GM19372 (cell line): ENCODE results near the gene ZNRF4.

Experiments used
- ATAC-seq: cut with Tn5 transposase; IDR thresholded peaks from one replicate; pipeline ENCODE4 v1.9.1; 2021; ENCODE audit warnings: mild to moderate bottlenecking, low read depth, moderate library complexity; ENCODE audit not compliant: unreplicated experiment

Gene ZNRF4

DNA sequence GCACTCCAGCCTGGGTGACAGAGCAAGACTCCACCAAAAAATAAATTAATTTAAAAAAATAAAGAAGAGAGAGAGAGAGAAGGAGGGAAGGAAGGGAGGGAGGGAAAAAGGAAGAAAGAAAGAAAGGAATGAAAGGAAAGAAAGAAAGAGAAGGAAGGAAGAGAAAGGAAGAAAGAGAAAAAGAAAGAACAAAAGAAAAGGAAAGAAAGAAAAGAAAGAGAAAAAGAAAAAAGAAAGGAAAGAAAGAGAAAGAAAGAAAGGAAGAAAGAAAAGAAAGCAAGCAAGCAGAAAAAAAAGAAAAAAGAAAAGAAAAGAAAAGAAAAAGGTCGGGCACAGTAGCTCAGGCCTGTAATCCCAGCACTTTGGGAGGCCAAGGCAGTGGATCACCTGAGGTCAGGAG is 14.9 kb upstream of the ZNRF4 start:
- ATAC-seq: no peak

DNA sequence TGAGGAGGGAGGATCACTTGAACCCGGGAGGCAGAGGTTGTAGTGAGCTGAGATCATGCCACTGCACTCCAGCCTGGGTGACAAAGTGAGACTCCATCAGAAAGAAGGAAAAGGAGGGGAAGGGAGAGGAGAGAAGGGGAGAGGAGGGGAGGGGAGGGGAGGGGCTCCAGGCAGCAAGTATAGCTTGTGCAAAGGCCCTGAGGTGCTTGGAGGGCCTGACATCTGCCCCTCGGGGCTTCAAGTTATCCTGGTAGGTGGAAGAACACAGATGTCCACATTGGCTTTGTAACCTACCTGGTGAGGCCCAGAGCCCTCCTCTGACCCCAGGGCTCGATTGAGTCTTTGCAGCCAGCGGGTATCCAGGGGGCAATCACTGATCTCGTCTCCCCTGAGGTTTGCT is 11.5 kb upstream of the ZNRF4 start:
- no peak for ATAC-seq

DNA sequence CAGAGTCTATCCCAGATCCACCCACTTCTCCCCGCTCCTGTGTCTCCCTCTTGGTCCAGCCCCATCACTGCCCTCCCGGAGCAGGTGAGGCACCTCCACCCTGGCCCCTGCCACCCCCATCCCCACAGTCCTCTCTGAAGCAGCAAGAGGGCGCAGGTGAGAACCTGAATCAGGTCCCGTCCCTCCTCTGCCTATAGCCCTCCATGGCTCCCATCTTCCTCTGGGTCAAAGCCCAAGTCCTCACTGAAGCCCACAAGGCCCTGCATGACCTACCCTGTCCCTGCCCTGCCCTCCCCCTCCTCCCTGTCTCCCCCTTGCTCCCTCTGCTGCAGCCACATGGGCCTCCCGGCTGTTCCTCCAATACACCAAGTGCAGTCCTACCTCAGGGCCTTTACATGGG is 10.8 kb upstream of the ZNRF4 start:
- no peak for ATAC-seq

DNA sequence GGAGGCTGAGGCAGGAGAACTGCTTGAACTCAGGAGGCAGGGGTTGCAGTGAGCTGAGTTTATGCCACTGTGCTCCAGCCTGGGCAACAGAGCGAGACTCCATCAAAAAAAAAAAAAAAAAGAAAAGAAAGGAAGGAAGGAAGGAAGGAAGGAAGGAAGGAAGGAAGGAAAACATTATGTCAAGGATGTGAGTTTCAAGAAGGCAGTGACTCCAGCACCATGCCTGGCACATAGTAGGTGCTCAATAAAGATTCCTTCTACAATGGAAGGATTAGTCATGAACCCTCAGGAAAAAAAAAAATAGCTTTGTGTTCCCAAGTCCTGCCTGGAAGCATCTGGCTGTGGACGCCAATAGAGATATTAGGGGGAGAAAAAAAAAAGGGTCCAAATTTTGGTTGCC is 10.1 kb upstream of the ZNRF4 start:
- no peak for ATAC-seq

DNA sequence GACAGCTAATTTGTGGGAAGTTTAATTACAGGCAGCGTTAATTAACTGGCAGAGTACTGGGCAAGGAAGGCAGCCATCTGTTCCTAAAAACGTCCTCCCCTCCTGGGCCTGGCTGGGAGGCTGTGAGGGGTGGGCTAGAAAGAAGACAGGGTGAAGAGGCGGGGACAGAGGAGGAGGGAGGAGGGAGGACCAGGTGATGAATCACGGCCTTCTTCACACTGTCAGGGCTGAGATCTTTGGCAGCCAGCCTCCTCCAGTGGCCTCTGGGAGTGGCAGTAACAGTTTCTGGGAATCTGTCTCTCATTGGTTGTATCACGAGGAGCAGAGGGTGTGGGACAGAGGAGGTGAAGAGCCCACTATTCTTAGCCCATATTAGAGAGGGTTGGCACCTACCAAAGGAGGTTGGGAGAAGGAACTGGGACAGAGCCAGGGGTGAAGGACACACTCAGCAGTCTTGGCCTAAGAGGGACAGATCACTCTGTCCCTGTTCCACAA is 9.6 kb upstream of the ZNRF4 start:
- no peak for ATAC-seq

DNA sequence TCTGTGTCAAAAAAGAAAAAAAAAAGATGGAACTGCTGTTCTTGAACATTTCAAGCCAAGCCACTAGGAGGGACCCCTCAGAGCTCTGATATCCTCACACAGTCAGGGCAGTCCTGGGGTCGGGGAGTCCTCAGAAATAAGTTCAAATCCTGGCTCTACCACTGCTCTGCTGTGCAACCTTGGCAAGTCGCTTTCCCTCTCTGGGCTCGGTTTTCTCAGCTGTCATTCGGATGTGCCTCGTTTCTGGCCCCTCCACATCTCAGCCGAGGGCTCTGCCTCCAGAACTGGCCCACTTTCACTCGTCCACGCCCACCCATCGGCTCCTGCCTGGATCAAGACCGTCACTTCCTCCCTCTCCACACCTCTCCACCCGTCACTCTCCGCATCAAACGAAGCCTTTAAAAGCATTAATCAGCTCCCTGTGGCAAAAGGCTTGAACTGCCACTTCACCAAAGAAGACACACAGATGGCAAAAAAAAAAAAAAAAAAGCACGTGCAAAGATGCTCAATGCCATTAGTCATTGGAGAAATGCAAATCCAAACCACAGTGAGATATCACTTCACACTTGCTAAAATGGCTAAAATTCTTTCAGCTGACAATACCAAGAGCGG is 7.4 kb upstream of the ZNRF4 start:
- no peak for ATAC-seq

DNA sequence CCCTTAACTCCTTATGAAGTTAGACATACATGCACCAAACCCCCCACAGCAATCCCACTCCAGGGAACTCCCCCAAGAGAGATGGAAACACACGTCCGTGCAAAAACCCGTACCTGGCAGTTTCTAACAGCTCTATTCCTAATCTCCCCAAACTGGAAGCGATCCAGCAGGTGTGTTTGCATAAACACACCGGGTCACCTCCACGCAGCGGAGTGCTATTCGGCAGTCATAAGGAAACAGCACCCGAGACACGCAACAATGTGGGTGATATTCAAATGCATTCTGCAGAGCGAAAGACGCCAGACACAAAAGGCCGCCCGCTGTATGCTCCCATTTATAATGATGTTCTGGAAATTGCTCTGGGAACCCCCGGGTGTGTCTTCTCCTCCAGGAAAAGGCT is 6.8 kb upstream of the ZNRF4 start:
- no peak for ATAC-seq

DNA sequence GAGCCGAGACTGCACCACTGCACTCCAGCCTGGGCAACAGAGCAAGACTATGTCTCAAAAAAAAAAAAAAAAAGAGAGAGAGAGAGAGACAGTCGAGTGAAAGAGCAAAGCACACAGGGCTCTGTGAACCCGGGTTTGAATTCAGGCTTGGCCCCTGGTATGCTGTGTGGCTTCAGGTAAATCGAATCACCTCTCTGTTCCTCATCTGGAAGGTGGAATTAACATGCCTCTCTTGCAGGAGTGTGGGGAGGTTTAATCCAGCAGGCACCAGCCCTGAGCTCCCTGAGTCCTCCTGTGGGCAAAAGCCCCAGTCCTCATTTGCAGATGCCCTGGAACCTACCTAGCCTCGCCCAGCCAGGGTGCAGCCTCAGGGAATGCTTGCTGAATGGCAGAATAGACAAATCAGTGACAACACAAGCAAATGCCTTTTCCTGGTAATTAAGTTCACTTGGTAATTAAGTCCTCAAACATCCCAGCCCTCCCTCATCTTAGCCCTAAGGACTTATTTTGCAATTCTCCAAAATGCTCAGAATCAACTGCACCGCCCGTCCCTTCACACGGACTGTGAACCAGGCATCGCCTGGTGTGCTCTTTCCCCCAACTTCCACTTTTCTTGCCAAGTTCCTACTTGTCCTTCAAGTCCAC is 4.6 kb upstream of the ZNRF4 start:
- no peak for ATAC-seq

DNA sequence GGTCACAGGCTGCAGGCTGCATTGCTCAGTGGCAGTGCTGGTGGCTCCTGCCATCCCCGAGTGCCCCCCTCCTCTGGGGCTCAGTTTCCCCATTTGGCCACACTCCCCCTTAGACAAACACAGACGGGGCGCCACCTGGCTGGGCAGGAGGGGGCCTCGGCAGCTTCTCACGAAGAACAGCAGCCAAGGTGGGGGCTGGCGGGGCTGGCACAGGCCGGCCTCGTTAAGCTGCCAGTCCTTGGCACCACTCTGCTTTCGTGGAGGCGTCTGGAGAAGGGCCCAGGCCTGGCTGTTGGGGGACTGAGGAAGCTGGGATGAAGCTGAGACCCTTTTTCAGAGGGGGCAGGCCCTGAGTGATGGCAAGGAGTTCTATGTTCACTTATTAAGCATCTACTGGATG is 3.7 kb upstream of the ZNRF4 start:
- ATAC-seq: no peak

DNA sequence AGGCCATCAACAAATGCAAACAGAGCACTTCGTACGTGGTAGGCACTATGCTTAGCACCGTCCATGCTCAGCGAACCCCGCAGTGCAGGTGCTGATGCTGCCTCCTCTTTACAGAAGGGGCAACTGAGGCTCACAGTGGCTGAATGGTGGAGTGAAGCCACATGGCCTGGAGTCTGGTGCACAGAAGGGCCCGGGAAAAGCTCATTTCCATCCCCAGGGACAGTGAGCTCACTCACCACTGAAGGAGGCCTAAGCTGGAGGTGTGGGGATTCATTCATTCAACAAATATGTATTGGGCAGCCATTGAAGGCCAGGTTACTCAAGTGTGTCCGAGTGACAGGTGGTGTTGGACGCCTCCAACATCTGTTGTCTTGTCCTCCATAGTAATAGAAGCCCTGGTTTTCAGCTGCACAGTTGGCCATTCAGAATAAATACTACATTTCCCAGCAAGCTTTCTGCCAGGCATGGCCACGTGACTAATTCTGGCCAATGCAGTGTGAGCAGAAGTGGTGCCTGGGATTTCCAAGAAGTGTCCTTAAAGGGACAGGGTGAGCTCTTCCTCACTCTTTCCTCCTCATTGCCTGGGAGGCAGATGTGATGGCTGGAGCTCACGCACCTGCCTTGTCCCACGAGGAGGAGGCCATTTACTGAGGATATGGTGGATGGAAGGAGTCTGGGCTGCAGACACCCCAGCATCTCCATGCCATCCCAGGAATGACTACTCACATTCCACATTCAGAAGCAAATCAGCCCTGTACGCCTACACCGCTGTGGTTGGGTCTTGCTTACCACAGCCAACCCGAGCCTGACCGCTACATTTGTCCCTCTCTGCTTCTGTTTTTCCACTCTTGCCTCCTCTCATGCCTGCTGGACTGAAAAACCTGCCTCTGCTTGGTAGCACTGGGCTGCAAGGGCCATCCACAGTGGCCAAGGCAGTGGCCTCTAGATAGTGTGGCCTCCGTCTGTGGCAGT is 2.3 kb upstream of the ZNRF4 start:
- ATAC-seq: no peak

DNA sequence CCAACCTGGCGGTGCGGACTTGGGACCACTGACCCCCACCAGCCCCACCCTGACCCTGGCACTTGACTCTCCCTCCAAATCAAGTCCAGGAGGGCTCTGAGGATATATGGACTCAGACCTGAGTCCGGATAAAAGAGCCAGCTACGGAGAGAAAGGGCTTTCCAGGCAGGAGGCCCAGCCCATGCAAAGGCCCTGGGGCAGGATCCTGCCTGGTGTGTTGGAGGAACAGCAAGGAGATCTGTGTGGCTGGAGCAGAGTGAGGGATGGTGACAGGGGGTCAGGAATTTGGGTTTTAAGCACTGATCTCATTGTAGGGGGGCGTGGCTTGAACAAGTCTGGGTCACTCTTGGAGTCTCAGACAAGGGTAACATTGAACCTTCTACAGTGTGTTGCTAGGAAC is 474 bp upstream of the ZNRF4 start:
- no peak for ATAC-seq

DNA sequence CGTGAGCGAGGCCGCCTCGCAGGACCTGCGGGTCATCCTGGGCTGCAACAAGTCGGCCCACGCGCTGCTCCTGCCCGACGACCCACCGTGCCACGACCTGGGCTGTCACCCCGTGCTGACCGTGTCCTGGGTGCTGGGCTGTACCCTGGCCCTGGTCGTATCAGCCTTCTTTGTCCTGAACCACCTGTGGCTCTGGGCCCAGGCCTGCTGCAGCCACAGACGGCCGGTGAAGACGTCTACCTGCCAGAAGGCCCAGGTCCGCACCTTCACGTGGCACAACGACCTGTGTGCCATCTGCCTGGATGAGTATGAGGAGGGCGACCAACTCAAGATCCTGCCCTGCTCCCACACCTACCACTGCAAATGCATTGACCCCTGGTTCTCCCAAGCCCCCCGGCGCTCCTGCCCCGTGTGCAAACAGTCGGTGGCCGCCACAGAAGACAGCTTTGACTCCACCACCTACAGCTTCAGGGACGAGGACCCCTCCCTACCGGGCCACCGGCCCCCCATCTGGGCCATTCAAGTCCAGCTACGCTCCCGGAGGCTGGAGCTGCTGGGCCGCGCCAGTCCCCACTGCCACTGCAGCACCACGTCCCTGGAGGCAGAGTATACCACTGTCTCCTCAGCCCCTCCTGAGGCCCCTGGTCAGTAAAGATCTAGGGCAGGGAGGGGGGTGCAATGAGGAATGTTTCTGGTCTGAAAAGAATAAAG is 1.1 kb downstream of the ZNRF4 start:
- no peak for ATAC-seq

DNA sequence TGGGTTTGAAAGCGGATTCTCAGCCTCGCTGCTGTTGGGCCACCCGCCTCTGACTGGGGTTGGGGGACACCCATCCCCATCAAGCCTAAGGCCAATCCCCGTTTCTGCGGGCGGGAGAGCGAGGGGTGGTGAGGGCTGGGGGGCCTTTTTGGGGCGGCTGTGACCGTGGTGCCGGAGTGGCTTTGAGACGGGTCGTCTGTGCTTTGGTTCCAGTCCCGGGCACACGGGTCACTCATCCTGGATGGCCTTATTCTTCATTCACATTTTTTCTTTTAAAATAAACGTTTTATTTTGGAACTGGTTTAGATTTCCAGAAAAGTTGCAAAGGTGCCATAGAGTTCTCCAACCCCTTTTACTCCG is 1.6 kb downstream of the ZNRF4 start:
- ATAC-seq: no peak

DNA sequence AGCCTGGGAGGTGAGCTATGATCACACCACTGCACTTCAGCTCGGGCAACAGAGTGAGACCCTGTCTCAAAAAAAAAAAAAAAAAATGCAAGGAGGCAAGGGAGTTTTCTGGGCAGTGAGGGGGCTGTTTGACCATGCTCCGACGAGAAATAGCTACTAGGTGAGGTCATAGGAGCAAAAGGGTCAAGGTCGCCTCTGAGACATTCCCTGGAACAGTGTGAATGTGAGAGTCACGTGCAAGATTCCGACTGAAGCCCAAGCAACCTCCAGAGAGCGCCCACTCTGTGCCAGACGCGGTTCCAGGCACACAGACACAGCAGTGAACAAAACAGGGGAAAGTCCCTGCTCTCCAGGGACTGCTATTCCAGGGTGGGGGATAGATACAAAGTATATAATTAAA is 2.5 kb downstream of the ZNRF4 start:
- no peak for ATAC-seq

DNA sequence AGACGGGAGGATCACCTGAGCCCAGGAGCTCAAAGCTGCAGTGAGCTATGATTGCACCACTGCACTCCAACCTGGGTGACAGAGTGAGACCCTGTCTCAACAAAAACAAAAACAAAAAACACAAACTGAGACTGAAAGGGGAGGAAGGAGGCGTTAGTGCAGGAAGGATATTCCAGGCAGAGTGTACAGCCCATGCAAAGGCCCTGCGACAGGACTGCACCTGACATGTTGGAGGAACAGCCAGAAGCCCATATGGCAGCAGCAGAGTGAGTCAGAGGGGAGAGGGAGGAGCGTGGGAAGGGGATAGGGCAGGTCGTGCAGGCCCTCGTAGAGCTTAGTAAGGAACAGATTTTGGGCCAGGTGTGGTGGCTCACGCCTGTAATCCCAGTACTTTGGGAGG is 3.2 kb downstream of the ZNRF4 start:
- no peak for ATAC-seq

DNA sequence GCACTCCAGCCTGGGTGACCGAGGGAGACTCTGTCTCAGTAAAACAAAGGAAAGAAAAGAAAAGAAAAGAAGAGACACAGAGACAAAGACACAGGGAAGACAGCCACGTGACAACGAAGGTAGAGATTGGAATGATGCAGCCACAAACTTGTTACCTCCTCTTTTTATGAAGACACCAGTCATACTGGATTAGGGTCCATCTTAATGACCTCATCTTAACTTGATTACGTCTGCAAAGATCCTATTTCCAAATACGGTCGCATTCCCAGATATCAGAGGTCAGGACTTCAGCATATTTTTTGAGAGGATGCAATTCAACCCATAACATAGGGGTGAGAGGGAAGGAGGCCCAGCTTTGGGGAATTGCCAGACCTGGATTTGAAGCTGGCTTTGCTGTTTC is 4.1 kb downstream of the ZNRF4 start:
- ATAC-seq: no peak

DNA sequence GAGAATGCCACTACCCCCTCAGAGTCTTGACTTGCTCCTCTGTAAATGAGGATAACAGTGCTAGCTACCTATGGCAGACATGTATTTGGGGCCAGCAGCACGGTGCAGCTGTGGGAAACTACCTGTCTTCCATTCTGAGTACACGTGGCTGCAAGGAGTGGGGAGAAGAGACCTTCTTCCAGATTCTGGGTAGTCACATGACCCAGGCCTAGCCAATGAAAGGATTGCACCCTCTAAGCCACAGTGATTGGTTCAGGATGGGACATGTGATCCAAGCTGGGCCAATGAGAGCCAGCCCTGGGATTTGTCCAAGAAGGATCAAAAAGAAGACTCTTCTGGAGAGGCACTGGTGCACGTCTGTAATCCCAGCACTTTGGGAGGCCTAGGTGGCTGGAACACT is 5.5 kb downstream of the ZNRF4 start:
- no peak for ATAC-seq

DNA sequence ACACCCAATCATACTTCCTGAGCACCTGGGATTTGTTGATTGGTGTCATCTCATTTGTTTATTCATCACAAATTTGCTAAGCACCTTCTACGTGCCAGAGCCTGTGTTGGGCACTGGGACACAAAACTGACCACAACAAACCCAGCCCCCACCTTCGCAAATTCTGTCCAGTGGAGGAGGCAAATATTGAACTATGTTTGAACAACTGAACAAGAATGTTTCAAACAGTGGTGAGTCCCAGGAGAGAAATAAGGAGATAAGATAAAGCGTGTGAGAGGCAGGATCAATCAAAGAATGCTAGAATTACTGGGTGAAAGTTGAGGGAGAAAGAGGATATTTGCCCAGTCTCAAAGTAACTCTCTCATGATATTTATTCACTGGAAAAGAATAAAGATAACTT is 8.7 kb downstream of the ZNRF4 start:
- no peak for ATAC-seq

DNA sequence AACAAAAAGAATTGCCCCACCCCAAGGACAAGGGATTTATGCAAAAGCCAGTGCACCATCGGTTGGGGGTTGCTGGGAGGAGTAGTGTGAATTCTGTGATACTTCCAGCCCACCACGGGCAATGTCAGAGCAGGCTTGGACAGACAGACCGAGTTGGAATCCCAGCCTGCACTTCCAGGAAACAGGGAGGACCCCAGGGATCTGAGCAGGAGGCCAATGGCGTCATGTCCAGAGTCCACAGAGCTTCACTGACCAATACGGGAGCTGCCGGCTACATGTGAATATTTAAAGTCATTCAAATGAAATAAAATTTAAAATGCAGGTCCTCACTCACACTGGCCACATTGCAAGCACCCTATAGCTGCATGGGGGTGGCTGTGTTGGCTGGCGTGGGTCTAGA is 10.9 kb downstream of the ZNRF4 start:
- ATAC-seq: no peak

DNA sequence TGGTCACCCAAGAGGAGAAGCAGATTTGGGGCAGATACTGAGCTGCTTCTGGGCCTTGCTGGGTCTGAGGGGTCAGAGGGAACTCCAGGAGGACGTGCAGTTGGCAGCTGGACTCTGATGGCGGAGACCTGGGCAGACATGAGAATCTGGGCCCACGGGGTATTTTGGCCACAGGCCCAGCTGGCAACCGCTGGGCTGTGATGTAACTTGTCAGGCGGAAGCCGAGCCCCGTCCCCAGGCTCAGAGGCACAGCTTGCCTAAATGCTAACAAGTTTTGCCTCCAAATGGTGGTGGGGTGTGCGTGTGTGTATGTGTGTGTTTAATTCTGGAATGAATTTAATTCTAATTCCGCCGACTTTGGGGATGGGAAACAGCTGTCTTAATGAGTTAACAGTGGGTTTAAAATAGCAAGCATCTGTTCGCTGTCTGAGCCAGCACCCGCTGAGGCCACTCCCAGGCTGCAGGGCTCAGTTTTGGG is 11.6 kb downstream of the ZNRF4 start:
- no peak for ATAC-seq

DNA sequence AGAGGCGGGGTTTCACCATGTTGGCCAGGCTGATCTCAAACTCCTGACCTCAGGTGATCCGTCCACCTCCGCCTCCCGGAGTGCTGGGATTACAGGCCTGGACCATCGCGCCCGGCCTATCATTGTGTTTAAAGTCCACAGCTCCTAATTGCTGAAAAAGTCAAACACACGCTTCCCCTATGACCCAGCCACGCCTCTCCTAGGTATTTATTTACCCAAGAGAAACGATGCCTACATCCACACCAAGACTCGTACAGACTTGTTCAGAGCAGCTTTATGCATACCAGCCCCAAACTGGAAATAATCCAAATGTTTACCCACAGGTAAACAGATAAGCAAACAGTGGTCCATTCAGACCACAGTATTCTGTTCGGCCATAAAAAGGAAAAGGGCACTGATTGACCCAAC is 15.1 kb downstream of the ZNRF4 start:
- ATAC-seq: no peak
